ENCODE measurements around the gene ERC2. TPM values are rescaled to one million over a fixed set of nuclear protein-coding genes. Genes with fewer than 3 reads are reported as not detected.

Gene ERC2
- total and polyA plus RNA-seq, 12 donors: 0.22 to 4.2 (median 1.7) TPM

DNA sequence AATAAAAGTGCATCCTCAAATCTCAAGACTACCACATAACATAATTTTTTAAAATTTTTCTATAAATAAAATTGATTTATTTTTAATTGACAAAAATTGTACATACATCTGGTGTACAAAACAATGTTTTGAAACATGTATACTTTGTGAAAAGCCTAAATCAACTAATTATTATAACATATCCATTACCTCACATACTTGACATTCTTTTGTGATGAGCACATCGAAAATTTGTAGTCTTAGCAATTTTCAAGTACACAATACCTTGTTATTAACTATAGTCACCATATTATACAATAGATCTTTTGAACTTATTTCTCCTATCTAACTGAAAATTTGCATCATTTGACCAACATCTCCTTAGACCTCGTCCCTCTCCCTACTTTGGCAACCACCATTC lies 973.3 kb downstream of the ERC2 start:
- Histone ChIP-seq H3K4me3 (no peak overlapping the region), H3K27me3 (peaks cover 0 to 42% (median 21%) of the 10 kb centered on the region in 7 donors), H3K9me3 (no peaks in the 10 kb centered on the region), H3K4me1 (peaks cover 0 to under 1% (median 0%) of the 10 kb centered on the region in 9 donors), H3K36me3 (no peaks in the 10 kb centered on the region), H3K27ac (no peak overlapping the region)
- WGBS, 2 donors: 70 to 76% methylated on average over 2 of the region's 2 CpGs
- DNase-seq (no peak), ATAC-seq (no peak)
- intact Hi-C loops (cut with DNase I): loop anchor here in 1 of 10 donors (5.0 kb wide), 1 partner anchor 547 kb away; no protein-coding TSS in a partner anchor
- TF ChIP-seq, protein P1, sequence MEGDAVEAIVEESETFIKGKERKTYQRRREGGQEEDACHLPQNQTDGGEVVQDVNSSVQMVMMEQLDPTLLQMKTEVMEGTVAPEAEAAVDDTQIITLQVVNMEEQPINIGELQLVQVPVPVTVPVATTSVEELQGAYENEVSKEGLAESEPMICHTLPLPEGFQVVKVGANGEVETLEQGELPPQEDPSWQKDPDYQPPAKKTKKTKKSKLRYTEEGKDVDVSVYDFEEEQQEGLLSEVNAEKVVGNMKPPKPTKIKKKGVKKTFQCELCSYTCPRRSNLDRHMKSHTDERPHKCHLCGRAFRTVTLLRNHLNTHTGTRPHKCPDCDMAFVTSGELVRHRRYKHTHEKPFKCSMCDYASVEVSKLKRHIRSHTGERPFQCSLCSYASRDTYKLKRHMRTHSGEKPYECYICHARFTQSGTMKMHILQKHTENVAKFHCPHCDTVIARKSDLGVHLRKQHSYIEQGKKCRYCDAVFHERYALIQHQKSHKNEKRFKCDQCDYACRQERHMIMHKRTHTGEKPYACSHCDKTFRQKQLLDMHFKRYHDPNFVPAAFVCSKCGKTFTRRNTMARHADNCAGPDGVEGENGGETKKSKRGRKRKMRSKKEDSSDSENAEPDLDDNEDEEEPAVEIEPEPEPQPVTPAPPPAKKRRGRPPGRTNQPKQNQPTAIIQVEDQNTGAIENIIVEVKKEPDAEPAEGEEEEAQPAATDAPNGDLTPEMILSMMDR (IDR thresholded peaks at IDR 0.05): no peak

DNA sequence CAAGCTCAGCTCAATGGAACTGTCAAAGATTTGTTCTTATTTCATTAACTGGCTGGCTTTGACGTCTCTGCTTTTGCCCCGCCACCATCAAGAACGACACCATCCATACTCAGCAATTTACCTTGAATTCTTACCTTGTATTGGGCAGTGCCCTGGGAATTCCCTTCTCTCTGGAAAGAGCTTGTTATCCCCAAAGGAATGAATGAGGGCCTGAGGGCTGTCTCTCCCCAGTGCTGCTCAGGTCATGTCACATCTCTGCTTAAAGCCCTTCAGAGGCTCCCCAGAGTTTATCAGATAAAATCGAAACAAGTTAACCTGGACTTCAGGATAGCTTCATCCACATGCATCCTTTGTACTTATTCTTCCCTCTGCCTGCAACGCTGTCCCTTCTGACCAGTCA lies 975.3 kb downstream of the ERC2 start:
- no peak overlapping the region for H3K4me3 ChIP-seq
- no peak overlapping the region for H3K27ac ChIP-seq
- H3K36me3 ChIP-seq: no peaks in the 10 kb centered on the region
- H3K9me3 ChIP-seq: no peaks in the 10 kb centered on the region
- intact Hi-C loops (cut with DNase I): loop anchor here in 1 of 10 donors (5.0 kb wide), 1 partner anchor 549 kb away; no protein-coding TSS in a partner anchor
- TF ChIP-seq, protein P1 (IDR thresholded peaks at IDR 0.05): no peak
- H3K27me3 ChIP-seq: peaks cover 0 to 51% (median 30%) of the 10 kb centered on the region in 7 donors
- DNase-seq: no peak
- H3K4me1 ChIP-seq: peaks cover 0 to 13% (median 9%) of the 10 kb centered on the region in 9 donors
- 76 to 84% methylated on average over 5 of the region's 5 CpGs for WGBS, 2 donors
- ATAC-seq: no peak

DNA sequence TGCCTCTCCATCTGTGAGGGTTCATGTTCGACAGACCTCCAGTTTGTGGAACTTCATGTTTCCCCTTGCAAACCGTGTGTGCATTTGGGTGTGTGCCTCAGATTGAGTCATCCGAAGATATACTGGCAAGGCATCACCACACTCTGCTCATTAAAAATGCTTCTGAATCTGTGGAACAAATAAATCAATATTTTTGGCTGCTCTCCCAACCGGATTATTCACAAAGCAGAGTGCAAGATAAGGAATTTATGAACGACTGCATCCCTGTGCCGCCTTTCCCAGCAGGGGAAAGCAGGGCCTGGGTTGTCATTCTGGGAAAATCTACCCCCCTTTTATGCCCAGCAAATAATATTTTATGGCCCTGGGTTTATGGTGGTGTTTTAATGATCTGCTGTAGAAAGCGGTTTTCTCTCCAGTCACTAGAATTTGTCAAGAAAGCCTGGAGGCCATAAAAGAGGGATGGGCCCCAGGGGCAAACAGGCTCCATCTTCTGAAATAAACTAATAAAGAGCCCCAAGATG lies 976.9 kb downstream of the ERC2 start:
- ATAC-seq (no peak), DNase-seq (no peak)
- 59 to 75% methylated on average over 7 of the region's 7 CpGs for WGBS, 2 donors
- intact Hi-C loops (cut with DNase I): loop anchor here in 1 of 10 donors (5.0 kb wide), 1 partner anchor 551 kb away; no protein-coding TSS in a partner anchor
- H3K27me3 ChIP-seq: peaks cover 0 to 62% (median 38%) of the 10 kb centered on the region in 7 donors
- TF ChIP-seq, protein P1 (IDR thresholded peaks at IDR 0.05): no peak
- no peaks in the 10 kb centered on the region for H3K9me3 ChIP-seq
- H3K4me3 ChIP-seq: no peak overlapping the region
- no peak overlapping the region for H3K27ac ChIP-seq
- peaks cover 0 to 24% (median 12%) of the 10 kb centered on the region in 9 donors for H3K4me1 ChIP-seq
- H3K36me3 ChIP-seq: no peaks in the 10 kb centered on the region

DNA sequence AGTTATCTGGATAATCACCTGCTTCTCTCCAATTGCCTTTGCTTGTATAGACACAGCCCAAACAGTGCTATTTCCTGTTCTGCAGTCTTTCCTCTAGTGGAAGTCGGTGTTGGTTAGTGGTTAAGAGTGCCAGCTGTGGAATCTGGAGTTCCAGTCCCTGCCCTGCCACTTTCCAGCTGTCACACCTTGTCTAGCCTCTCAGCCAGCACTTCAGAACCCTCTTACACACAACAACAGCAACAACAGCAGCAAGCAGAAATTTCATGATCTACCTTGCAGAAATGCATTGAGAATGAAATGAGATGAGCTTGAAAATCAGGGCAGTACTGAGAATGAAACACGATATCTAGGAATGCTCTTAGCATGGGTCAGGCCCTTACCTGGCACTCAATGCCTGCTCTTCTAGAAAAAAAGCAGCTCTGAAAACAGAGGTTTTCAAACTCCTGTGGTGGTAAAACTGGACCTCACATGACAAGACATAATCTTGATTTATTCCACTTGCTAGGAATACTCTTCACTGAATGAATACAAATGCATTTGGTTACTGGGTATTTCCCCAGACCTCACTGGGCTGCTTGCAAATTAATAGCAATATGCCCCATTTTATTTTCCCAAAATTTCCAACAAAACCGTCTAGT lies 977.9 kb downstream of the ERC2 start:
- Histone ChIP-seq H3K27ac (no peak overlapping the region), H3K9me3 (no peaks in the 10 kb centered on the region), H3K36me3 (no peaks in the 10 kb centered on the region), H3K27me3 (peaks cover 0 to 69% (median 39%) of the 10 kb centered on the region in 7 donors), H3K4me3 (no peak overlapping the region), H3K4me1 (peaks cover 0 to 29% (median 17%) of the 10 kb centered on the region in 9 donors)
- DNase-seq (no peak), ATAC-seq (no peak)
- 47 to 51% methylated on average over 3 of the region's 3 CpGs for WGBS, 2 donors
- TF ChIP-seq, protein P1 (IDR thresholded peaks at IDR 0.05): no peak
- intact Hi-C loops (cut with DNase I): loop anchor here in 1 of 10 donors (5.0 kb wide), 1 partner anchor 552 kb away; no protein-coding TSS in a partner anchor

Data from heart right ventricle (tissue), 16 donors.